ENCODE results near the gene TCF3. TPM values are rescaled to one million over a fixed set of nuclear protein-coding genes. Genes with fewer than 3 reads are reported as not detected.

Gene TCF3
- polyA plus RNA-seq, 1 donor (not counting 4 experiments of a cell fraction or from before 2014, with no cell fraction given): 40.0 TPM

- H3K27ac ChIP-seq (ENCODE audit: control insufficient read depth, insufficient read depth, low read length): no peak overlapping the region
- H3K4me1 ChIP-seq (ENCODE audit: control insufficient read depth, extremely low read depth, insufficient read depth, low read length): no peaks in the 10 kb centered on the region
- H3K36me3 ChIP-seq (ENCODE audit: control insufficient read depth in 2 of 2, extremely low read depth in 1 of 2, insufficient read depth in 2 of 2, low read length in 2 of 2): peaks cover 16 to 37% of the 10 kb centered on the region in 2 experiments
- no peaks in the 10 kb centered on the region for H3K79me2 ChIP-seq (ENCODE audit: control insufficient read depth, insufficient read depth, low read length)
- no peak overlapping the region for H3K4me3 ChIP-seq (ENCODE audit: control insufficient read depth in 2 of 3, extremely low read depth in 1 of 3, insufficient read depth in 2 of 3, low read depth in 1 of 3, low read length in 3 of 3)
- no peak overlapping the region for H3K9ac ChIP-seq (ENCODE audit: control insufficient read depth, extremely low read depth, insufficient read depth, low read length)
- no peak for FAIRE-seq
- DNase-seq (ENCODE audit: low read depth, low spot score): no peak
- H3K9me1 ChIP-seq (ENCODE audit: control insufficient read depth, extremely low read depth, insufficient read depth, low read length): no peaks in the 10 kb centered on the region
- H2AFZ ChIP-seq (ENCODE audit: control insufficient read depth, low read length): no peak overlapping the region
- TF ChIP-seq EZH2 (IDR thresholded peaks at IDR 0.05; ENCODE audit: low read length) (no peak), CTCF (optimal IDR thresholded peaks at IDR 0.05 in 1 of 3, IDR thresholded peaks at IDR 0.05 in 1 of 3, conservative IDR thresholded peaks at IDR 0.05 in 1 of 3; ENCODE audit: extremely low read depth in 1 of 3, insufficient read depth in 2 of 3, low read length in 3 of 3) (no peak)
- H3K4me2 ChIP-seq (ENCODE audit: control insufficient read depth, extremely low read depth, insufficient read depth, low read depth, low read length): no peak overlapping the region
- dilution Hi-C loops (cut with MboI; ENCODE audit: extremely low pct_ligation_motif_present, low sequenced_read_pairs): no loop called here
- no peaks in the 10 kb centered on the region for H4K20me1 ChIP-seq (ENCODE audit: control insufficient read depth, extremely low read depth, insufficient read depth, low read length)
- no peaks in the 10 kb centered on the region for H3K9me3 ChIP-seq (ENCODE audit: control insufficient read depth, low read depth, low read length)
- no peaks in the 10 kb centered on the region for H3K27me3 ChIP-seq (ENCODE audit: control insufficient read depth, extremely low read depth, insufficient read depth, low read length)
These were observed 35.5 kb downstream of the TCF3 start for GRCh38 chr19:1616875-1617274.

- H3K27me3 ChIP-seq (ENCODE audit: control insufficient read depth, extremely low read depth, insufficient read depth, low read length): no peaks in the 10 kb centered on the region
- peaks cover 16 to 37% of the 10 kb centered on the region in 2 experiments for H3K36me3 ChIP-seq (ENCODE audit: control insufficient read depth in 2 of 2, extremely low read depth in 1 of 2, insufficient read depth in 2 of 2, low read length in 2 of 2)
- H4K20me1 ChIP-seq (ENCODE audit: control insufficient read depth, extremely low read depth, insufficient read depth, low read length): no peaks in the 10 kb centered on the region
- FAIRE-seq (no peak), DNase-seq (ENCODE audit: low read depth, low spot score) (no peak)
- H3K27ac ChIP-seq (ENCODE audit: control insufficient read depth, insufficient read depth, low read length): no peak overlapping the region
- TF ChIP-seq CTCF (optimal IDR thresholded peaks at IDR 0.05 in 1 of 3, IDR thresholded peaks at IDR 0.05 in 1 of 3, conservative IDR thresholded peaks at IDR 0.05 in 1 of 3; ENCODE audit: extremely low read depth in 1 of 3, insufficient read depth in 2 of 3, low read length in 3 of 3): no peak
- TF ChIP-seq EZH2 (IDR thresholded peaks at IDR 0.05; ENCODE audit: low read length): no peak
- H2AFZ ChIP-seq (ENCODE audit: control insufficient read depth, low read length): no peak overlapping the region
- H3K79me2 ChIP-seq (ENCODE audit: control insufficient read depth, insufficient read depth, low read length): no peaks in the 10 kb centered on the region
- dilution Hi-C loops (cut with MboI; ENCODE audit: extremely low pct_ligation_motif_present, low sequenced_read_pairs): no loop called here
- no peak overlapping the region for H3K4me3 ChIP-seq (ENCODE audit: control insufficient read depth in 2 of 3, extremely low read depth in 1 of 3, insufficient read depth in 2 of 3, low read depth in 1 of 3, low read length in 3 of 3)
- no peak overlapping the region for H3K9ac ChIP-seq (ENCODE audit: control insufficient read depth, extremely low read depth, insufficient read depth, low read length)
- H3K9me3 ChIP-seq (ENCODE audit: control insufficient read depth, low read depth, low read length): no peaks in the 10 kb centered on the region
- H3K4me2 ChIP-seq (ENCODE audit: control insufficient read depth, extremely low read depth, insufficient read depth, low read depth, low read length): no peak overlapping the region
- H3K4me1 ChIP-seq (ENCODE audit: control insufficient read depth, extremely low read depth, insufficient read depth, low read length): no peaks in the 10 kb centered on the region
- no peaks in the 10 kb centered on the region for H3K9me1 ChIP-seq (ENCODE audit: control insufficient read depth, extremely low read depth, insufficient read depth, low read length)
These were observed 36.0 kb downstream of the TCF3 start for GRCh38 chr19:1616396-1616795.

Data from keratinocyte (primary cell).